Hepatocyte (in vitro differentiated cells): ENCODE data around the gene EIF2D.

ENCODE experiments used
- EZH2phosphoT487 ChIP-seq: fragments of 200-600 bp; sonication (generic); IDR thresholded peaks from one replicate; pipeline ENCODE4 v1.6.1; 2018; ENCODE audit warnings: antibody characterized with exemption, mild to moderate bottlenecking, low read depth, moderate library complexity; ENCODE audit not compliant: unreplicated experiment, severe bottlenecking
- TF ChIP-seq, protein P1 (sequence below): fragments of 200-600 bp; sonication (generic); IDR thresholded peaks from 2 replicates; pipeline ENCODE4 v1.5.1; 2016; ENCODE audit warnings: antibody characterized with exemption, mild to moderate bottlenecking; ENCODE audit not compliant: poor library complexity

GRCh38 chr1:206581571-206581981, 30.7 kb downstream of the EIF2D start:
- TF ChIP-seq, protein P1, sequence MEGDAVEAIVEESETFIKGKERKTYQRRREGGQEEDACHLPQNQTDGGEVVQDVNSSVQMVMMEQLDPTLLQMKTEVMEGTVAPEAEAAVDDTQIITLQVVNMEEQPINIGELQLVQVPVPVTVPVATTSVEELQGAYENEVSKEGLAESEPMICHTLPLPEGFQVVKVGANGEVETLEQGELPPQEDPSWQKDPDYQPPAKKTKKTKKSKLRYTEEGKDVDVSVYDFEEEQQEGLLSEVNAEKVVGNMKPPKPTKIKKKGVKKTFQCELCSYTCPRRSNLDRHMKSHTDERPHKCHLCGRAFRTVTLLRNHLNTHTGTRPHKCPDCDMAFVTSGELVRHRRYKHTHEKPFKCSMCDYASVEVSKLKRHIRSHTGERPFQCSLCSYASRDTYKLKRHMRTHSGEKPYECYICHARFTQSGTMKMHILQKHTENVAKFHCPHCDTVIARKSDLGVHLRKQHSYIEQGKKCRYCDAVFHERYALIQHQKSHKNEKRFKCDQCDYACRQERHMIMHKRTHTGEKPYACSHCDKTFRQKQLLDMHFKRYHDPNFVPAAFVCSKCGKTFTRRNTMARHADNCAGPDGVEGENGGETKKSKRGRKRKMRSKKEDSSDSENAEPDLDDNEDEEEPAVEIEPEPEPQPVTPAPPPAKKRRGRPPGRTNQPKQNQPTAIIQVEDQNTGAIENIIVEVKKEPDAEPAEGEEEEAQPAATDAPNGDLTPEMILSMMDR = no peak
- TF ChIP-seq EZH2phosphoT487 = no peak
